Epithelial cell of esophagus (primary cell): ENCODE results near the gene ZC3H12A.

ENCODE experiments used
- DNase-seq: peaks from one replicate; pipeline ENCODE4 v3.0.0; 2010; ENCODE audit warnings: low read depth
- H3K4me3 ChIP-seq: 2 replicates; pipeline ENCODE4 v1.5.1; 2011; ENCODE audit warnings: mild to moderate bottlenecking, low read length, control low read depth
- TF ChIP-seq, protein P1 (sequence below): IDR thresholded peaks from 2 replicates; pipeline ENCODE4 v1.5.1; 2011; ENCODE audit warnings: low read depth, mild to moderate bottlenecking, low read length, control low read depth, inconsistent platforms; ENCODE audit not compliant: insufficient read depth; ENCODE audit errors: missing control alignments

ZC3H12A gene

DNA sequence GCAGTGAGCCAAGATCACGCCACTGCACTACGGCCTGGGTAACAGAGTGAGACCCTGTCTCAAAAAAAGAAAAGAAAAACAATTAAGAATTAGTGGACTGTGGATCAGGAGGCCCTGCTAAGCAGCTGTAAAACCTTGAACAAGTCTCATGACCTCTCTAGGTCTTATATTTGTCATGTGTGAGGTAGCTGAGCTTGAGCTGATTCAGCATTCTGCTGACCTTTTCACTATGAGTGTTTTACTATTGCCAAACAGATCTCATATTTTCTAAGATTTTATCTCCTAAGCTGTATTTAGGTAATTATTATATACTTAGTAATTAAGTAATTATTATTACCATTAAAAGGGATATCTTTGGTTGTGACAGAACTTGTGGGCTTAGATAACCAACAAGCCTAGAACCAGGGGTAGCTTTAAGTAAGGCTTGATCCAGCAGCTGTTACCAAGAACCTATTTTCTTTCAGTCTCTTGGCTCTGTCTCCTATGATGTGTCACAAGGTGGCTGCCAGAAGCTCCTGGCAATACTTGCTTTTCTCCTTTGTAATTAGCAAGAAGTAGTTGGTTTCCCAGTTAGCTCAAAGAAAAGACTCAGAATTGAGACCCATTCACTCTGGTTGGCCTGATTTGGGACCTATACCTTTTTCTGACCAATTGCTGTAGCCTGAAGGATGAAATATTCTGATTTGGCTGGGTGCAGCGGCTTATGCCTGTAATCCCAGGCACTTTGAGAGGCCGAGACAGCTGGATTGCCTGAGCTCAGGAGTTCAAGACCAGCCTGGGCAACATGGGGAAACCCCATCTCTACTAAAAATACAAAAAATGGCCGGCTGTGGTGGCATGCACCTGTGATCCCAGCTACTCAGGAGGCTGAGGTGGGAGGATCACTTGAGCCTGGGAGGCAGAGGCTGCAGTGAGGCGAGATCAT, 8.5 kb upstream of the ZC3H12A start:
- DNase-seq: peak; percentile 58
- TF ChIP-seq, protein P1, sequence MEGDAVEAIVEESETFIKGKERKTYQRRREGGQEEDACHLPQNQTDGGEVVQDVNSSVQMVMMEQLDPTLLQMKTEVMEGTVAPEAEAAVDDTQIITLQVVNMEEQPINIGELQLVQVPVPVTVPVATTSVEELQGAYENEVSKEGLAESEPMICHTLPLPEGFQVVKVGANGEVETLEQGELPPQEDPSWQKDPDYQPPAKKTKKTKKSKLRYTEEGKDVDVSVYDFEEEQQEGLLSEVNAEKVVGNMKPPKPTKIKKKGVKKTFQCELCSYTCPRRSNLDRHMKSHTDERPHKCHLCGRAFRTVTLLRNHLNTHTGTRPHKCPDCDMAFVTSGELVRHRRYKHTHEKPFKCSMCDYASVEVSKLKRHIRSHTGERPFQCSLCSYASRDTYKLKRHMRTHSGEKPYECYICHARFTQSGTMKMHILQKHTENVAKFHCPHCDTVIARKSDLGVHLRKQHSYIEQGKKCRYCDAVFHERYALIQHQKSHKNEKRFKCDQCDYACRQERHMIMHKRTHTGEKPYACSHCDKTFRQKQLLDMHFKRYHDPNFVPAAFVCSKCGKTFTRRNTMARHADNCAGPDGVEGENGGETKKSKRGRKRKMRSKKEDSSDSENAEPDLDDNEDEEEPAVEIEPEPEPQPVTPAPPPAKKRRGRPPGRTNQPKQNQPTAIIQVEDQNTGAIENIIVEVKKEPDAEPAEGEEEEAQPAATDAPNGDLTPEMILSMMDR: no peak
- H3K4me3 ChIP-seq: no peak overlapping the region

DNA sequence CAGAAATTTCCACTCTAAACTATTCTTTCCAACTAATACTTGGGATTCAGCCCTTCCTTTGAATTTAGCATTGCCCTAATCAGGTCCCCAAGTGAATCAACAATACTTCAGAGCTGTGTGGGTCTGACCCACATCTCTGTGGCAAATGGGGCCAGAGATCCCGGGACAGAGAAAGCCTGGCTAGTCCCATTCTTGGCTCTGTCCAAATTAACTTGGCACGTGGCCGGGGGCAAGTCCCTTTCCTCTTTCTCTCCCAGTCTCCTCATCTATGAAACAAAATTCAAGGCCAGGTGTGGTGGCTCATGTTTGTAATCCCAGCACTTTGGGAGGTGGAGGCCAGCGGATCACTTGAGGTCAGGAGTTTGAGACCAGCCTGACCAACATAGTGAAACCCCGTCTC, 6.3 kb upstream of the ZC3H12A start:
- no peak for DNase-seq
- TF ChIP-seq, protein P1: no peak
- no peak overlapping the region for H3K4me3 ChIP-seq

DNA sequence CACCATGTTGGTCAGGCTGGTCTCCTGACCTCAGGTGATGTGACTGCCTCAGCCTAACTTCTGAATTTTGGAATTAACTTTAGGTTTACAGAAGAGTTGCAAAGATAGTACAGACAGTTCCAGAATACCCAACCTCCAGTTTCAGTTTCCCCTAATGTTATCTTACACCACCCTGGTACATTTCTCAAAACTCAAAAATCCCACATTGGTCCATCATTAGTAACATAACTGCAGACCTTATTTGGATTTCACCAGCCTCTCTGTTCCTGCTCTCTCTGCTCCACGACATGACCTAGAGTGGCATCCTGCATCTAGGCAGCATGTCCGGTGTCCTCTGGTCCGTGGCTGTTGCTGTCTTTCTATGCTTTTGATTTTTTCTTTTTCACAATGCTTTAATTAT, 5.0 kb upstream of the ZC3H12A start:
- H3K4me3 ChIP-seq: no peak overlapping the region
- no peak for DNase-seq
- TF ChIP-seq, protein P1: no peak

DNA sequence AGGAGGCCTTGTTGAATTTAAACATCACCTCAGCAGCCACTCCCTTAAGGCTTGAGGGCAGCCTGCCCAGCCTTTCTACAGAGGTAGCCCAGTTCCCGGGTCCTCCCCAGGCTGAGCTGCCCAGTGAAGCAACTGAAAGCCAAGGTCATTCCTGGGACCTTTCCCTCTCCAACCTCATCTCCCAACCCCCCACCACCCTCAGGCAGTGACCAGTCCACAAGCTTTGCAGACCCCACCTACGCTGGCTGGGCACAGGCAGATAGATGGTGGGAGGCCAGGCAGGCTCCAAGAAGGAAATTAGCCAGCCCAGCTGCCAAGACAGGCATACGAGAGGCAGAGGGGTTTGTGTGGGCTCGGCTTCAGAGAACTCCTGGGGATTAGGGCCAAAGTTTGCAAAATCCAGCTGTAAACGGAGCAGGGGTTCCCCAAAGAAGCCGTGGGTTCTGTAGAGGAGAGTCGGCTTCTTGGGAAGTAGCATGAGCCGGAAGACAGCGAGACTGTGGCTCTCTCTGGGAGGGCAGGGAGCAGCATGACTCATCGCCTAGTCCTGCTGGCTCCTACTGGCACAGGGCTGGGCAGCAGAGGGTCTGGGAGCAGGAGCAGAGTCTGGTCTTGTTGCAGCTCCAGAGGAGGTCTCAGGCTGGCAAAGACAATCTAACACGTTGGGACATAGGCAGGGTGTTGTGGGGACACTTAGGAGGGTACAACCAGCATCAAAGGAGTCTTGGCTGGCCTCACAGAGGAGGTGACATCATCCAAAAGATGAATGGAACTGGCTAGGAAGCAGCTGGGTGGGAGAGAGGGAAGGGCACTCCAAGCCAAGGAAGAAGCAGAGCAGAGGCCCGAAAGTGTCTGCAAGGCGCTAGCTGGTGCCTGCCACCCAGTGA, 2.8 kb upstream of the ZC3H12A start:
- DNase-seq: peak; percentile 88
- TF ChIP-seq, protein P1: no peak
- peak overlapping the region; percentile 11 for H3K4me3 ChIP-seq

DNA sequence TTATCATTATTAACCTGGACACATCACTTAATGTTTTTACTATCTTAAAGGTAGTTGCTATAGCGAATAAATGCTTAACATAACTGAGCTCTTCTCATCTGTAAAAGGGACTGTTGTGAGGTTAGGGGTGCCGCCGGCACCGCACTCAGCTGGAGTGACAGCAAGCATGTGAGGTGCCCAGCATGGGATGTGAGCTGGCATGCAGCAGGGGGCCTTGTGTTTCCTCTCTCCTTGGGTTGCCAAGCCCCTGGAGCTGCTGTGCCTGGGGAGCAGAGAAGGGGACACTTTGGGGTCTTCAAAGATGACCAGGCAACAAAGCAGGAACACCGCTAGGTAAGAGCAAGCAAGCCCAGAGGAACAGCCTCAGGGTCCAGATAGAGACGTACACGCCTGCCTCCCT, 2.1 kb upstream of the ZC3H12A start:
- TF ChIP-seq, protein P1: no peak
- no peak overlapping the region for H3K4me3 ChIP-seq
- DNase-seq: no peak

DNA sequence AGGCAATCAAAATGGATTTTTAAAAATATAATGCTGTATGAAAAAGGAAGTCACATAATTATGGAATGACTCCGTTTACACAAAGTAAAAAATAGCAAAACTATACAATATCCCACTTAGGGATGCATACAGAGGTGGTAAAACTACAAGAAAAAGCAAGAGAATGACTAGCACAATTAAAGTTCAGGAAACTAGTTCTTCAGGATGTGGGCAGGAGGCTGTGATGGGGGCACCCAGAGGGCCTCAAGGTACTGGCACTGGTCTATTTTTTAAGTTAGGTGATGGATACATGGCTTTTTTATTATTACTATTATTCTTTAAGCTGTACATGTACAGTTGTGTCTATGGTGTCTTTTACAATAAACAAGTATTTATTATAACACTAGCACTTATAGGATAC, 1.4 kb upstream of the ZC3H12A start:
- TF ChIP-seq, protein P1: no peak
- no peak for DNase-seq
- peak overlapping the region; percentile 74 for H3K4me3 ChIP-seq
